MM.1S (cell line): Measurements from ENCODE around the gene KIFAP3.

ENCODE experiments used
- DNase-seq: peaks from one replicate; pipeline ENCODE4 v3.0.0-alpha.2; 2015
- H2AFZ ChIP-seq: fragments of 300-600 bp; sonication (generic); 2 replicates; pipeline ENCODE4 v1.6.0; 2016; ENCODE audit warnings: antibody characterized with exemption, low read length
- H3F3A ChIP-seq: fragments of 300-600 bp; sonication (generic); 2 replicates; pipeline ENCODE4 v1.6.1; 2016; ENCODE audit warnings: mild to moderate bottlenecking, antibody characterized with exemption, low read length, moderate library complexity, mixed read lengths; ENCODE audit not compliant: insufficient read depth
- H3K27ac ChIP-seq: fragments of 300-600 bp; sonication (generic); 2 replicates; pipeline ENCODE4 v1.5.1; 2016; ENCODE audit warnings: mild to moderate bottlenecking, low read length
- H3K27me3 ChIP-seq: fragments of 300-600 bp; sonication (generic); replicated peaks from 2 replicates; pipeline ENCODE4 v1.6.0; 2016; ENCODE audit warnings: low read length; ENCODE audit not compliant: insufficient read depth
- H3K36me3 ChIP-seq: fragments of 300-600 bp; sonication (generic); replicated peaks from 2 replicates; pipeline ENCODE4 v1.6.1; 2016; ENCODE audit warnings: mild to moderate bottlenecking, low read length, mixed read lengths; ENCODE audit not compliant: insufficient read depth
- H3K4me1 ChIP-seq: fragments of 300-600 bp; sonication (generic); 2 replicates; pipeline ENCODE4 v1.6.1; 2016; ENCODE audit warnings: low read length, mixed read lengths
- H3K4me2 ChIP-seq: fragments of 300-600 bp; sonication (generic); 2 replicates; pipeline ENCODE4 v1.6.0; 2016; ENCODE audit warnings: low read depth, low read length
- H3K4me3 ChIP-seq: fragments of 300-600 bp; sonication (generic); 2 replicates; pipeline ENCODE4 v1.5.1; 2016; ENCODE audit warnings: low read length, mixed read lengths
- H3K79me2 ChIP-seq: fragments of 300-600 bp; sonication (generic); 2 replicates; pipeline ENCODE4 v1.6.1; 2016; ENCODE audit warnings: mixed run types, low read length, mixed read lengths
- H3K9ac ChIP-seq: fragments of 300-600 bp; sonication (generic); 2 replicates; pipeline ENCODE4 v1.6.1; 2016; ENCODE audit warnings: low read length, mixed read lengths
- H3K9me2 ChIP-seq: fragments of 300-600 bp; sonication (generic); replicated peaks from 2 replicates; pipeline ENCODE4 v1.6.1; 2016; ENCODE audit warnings: mild to moderate bottlenecking, low read length, mixed read lengths; ENCODE audit not compliant: insufficient read depth
- H3K9me3 ChIP-seq: fragments of 300-600 bp; sonication (generic); replicated peaks from 2 replicates; pipeline ENCODE4 v1.6.1; 2016; ENCODE audit warnings: mild to moderate bottlenecking, low read length, mixed read lengths; ENCODE audit not compliant: insufficient read depth
- H4K20me1 ChIP-seq: fragments of 300-600 bp; sonication (generic); 2 replicates; pipeline ENCODE4 v1.6.1; 2016; ENCODE audit warnings: mild to moderate bottlenecking, low read length, moderate library complexity, mixed read lengths; ENCODE audit not compliant: insufficient read depth
- CTCF ChIP-seq: fragments of 300-600 bp; sonication (generic); IDR thresholded peaks from 2 replicates; pipeline ENCODE4 v1.5.1; 2016; ENCODE audit warnings: antibody characterized with exemption, low read length, mixed read lengths
- EZH2 ChIP-seq: fragments of 300-600 bp; sonication (generic); optimal IDR thresholded peaks from 2 replicates; pipeline ENCODE3; 2017; ENCODE audit warnings: low read depth, mild to moderate bottlenecking, antibody characterized with exemption, low read length, mixed read lengths
- EZH2phosphoT487 ChIP-seq: fragments of 300-600 bp; sonication (generic); IDR thresholded peaks from 2 replicates; pipeline ENCODE4 v1.6.1; 2018; ENCODE audit warnings: antibody characterized with exemption, low read length

Gene KIFAP3

GRCh38 chr1:170032531-170033280 is 41.8 kb downstream of the KIFAP3 start:
- Histone ChIP-seq H3K4me3 (no peak overlapping the region), H3K27me3 (no peaks in the 10 kb centered on the region), H3F3A (peaks cover 4% of the 10 kb centered on the region; the same call in 1 of the 2 replicates), H3K4me2 (no peak overlapping the region), H3K9me3 (no peaks in the 10 kb centered on the region), H3K9me2 (no peaks in the 10 kb centered on the region), H3K36me3 (no peaks in the 10 kb centered on the region), H4K20me1 (no peaks in the 10 kb centered on the region), H3K79me2 (no peaks in the 10 kb centered on the region), H3K9ac (no peak overlapping the region), H3K4me1 (peaks cover 5% of the 10 kb centered on the region; the same call in 1 of the 2 replicates), H3K27ac (no peak overlapping the region), H2AFZ (no peak overlapping the region)
- TF ChIP-seq EZH2 (no peak), CTCF (no peak), EZH2phosphoT487 (no peak)
- no peak for DNase-seq

GRCh38 chr1:170030212-170030611 is 44.3 kb downstream of the KIFAP3 start:
- TF ChIP-seq CTCF (no peak), EZH2phosphoT487 (no peak), EZH2 (no peak)
- H3K27ac ChIP-seq, result no peak overlapping the region

GRCh38 chr1:170027760-170028159 is 46.7 kb downstream of the KIFAP3 start:
- Histone ChIP-seq H3K9ac (no peak overlapping the region), H3K4me1 (peaks cover 5% of the 10 kb centered on the region; the same call in 1 of the 2 replicates), H3K36me3 (no peaks in the 10 kb centered on the region), H3K4me2 (no peak overlapping the region), H3K9me2 (no peaks in the 10 kb centered on the region), H3K27ac (no peak overlapping the region), H2AFZ (no peak overlapping the region), H4K20me1 (no peaks in the 10 kb centered on the region), H3K79me2 (no peaks in the 10 kb centered on the region), H3K9me3 (no peaks in the 10 kb centered on the region), H3F3A (peaks cover 4% of the 10 kb centered on the region; the same call in 1 of the 2 replicates), H3K4me3 (no peak overlapping the region), H3K27me3 (no peaks in the 10 kb centered on the region)
- DNase-seq, result no peak
- TF ChIP-seq EZH2phosphoT487 (no peak), CTCF (no peak), EZH2 (no peak)

More at GRCh38 chr1:170030212-170030611, 44.3 kb downstream of the KIFAP3 start:
- Histone ChIP-seq H3K79me2 (no peaks in the 10 kb centered on the region), H3F3A (peaks cover 4% of the 10 kb centered on the region; the same call in 1 of the 2 replicates), H3K4me3 (no peak overlapping the region), H3K9ac (no peak overlapping the region), H3K27me3 (no peaks in the 10 kb centered on the region), H3K9me3 (no peaks in the 10 kb centered on the region), H4K20me1 (no peaks in the 10 kb centered on the region), H3K36me3 (no peaks in the 10 kb centered on the region), H2AFZ (no peak overlapping the region), H3K4me1 (peaks cover 5% of the 10 kb centered on the region; the same call in 1 of the 2 replicates), H3K9me2 (no peaks in the 10 kb centered on the region), H3K4me2 (no peak overlapping the region)
- DNase-seq, result no peak
